Large intestine (tissue), 3 donors: ENCODE results near the gene GRIN2A. TPM values are rescaled to one million over a fixed set of nuclear protein-coding genes. Genes with fewer than 3 reads are reported as not detected.

Experiments used
- DNase-seq, 2 donors: peaks; one replicate each; pipeline versions ENCODE4 v3.0.0 to v3.0.0-alpha.2; 2013
- H3K27ac ChIP-seq: one replicate; pipeline ENCODE4 v1.5.1; 2013; ENCODE audit warnings: low read length
- H3K27me3 ChIP-seq: 2 replicates; pipeline ENCODE4 v1.6.1; 2013; ENCODE audit warnings: low read length; ENCODE audit not compliant: control insufficient read depth, insufficient read depth
- H3K36me3 ChIP-seq: 2 replicates; pipeline ENCODE4 v1.6.1; 2013; ENCODE audit warnings: low read length; ENCODE audit not compliant: control insufficient read depth, insufficient read depth
- H3K4me1 ChIP-seq: one replicate; pipeline ENCODE4 v1.6.1; 2013; ENCODE audit warnings: low read length; ENCODE audit not compliant: control insufficient read depth, insufficient read depth
- H3K4me3 ChIP-seq: one replicate; pipeline ENCODE4 v1.5.1; 2013; ENCODE audit warnings: low read length
- H3K9me3 ChIP-seq: one replicate; pipeline ENCODE4 v1.6.1; 2013; ENCODE audit warnings: mild to moderate bottlenecking, low read depth, low read length, moderate library complexity; ENCODE audit not compliant: control insufficient read depth
- WGBS: methylation state at CpG from one replicate; pipeline ENCODE4 v1.1.5; 2013; ENCODE audit warnings: low lambda C conversion rate; ENCODE audit not compliant: insufficient coverage; 5-methylcytosine and 5-hydroxymethylcytosine counted together
- polyA plus RNA-seq: library from polyadenylated mRNA; unstranded; fragments of 120-200 nt; gene quantifications from one replicate; pipeline ENCODE4 v1.2.1, GENCODE V29; 2013

Gene GRIN2A
- polyA plus RNA-seq, 1 donor: 0.10 TPM

- Histone ChIP-seq H3K4me1 (no peaks in the 10 kb centered on the region), H3K27ac (no peak overlapping the region), H3K9me3 (no peaks in the 10 kb centered on the region), H3K36me3 (no peaks in the 10 kb centered on the region), H3K27me3 (peaks cover 18% of the 10 kb centered on the region), H3K4me3 (no peak overlapping the region)
- DNase-seq: no peak
- no CpG with 5 or more reads among the region's 4 CpGs for WGBS
Measured at GRCh38 chr16:10037751-10038150, 144.5 kb downstream of the GRIN2A start.

GRCh38 chr16:10036956-10037355, 145.3 kb downstream of the GRIN2A start:
- Histone ChIP-seq H3K4me1 (no peaks in the 10 kb centered on the region), H3K27me3 (peaks cover 18% of the 10 kb centered on the region), H3K27ac (no peak overlapping the region), H3K4me3 (no peak overlapping the region), H3K36me3 (no peaks in the 10 kb centered on the region), H3K9me3 (no peaks in the 10 kb centered on the region)
- 87% methylated on average over 3 of the region's 7 CpGs for WGBS
- DNase-seq: no peak

GRCh38 chr16:10033556-10033955, 148.7 kb downstream of the GRIN2A start:
- DNase-seq: no peak
- Histone ChIP-seq H3K9me3 (no peaks in the 10 kb centered on the region), H3K27me3 (peaks cover 9% of the 10 kb centered on the region), H3K4me3 (no peak overlapping the region), H3K4me1 (no peaks in the 10 kb centered on the region), H3K36me3 (no peaks in the 10 kb centered on the region), H3K27ac (no peak overlapping the region)
- 80% methylated on average over 1 of the region's 5 CpGs for WGBS

DNA sequence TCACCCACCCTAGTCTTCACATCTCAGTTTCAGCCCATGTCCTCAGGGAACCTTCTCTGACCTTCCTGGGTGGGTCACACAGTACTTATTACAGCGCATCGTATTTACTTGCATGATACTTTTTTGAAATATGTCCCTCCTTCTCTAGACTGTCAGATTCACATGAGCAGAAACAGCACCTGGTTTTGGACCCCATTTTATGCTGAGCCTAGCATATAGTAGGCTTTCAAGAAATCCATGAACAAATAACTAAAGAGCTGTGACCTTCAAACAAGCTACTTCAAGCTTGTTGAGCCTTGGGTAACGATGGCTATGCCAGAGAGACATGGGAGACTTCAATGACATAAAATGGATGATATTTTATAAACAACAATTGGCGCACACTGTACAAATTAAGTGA, 150.3 kb downstream of the GRIN2A start:
- no peaks in the 10 kb centered on the region for H3K4me1 ChIP-seq
- 90% methylated on average over 2 of the region's 4 CpGs for WGBS

GRCh38 chr16:10031473-10031872, 150.8 kb downstream of the GRIN2A start:
- H3K27me3 ChIP-seq: no peaks in the 10 kb centered on the region
- no peak overlapping the region for H3K27ac ChIP-seq
- H3K4me3 ChIP-seq: no peak overlapping the region
- H3K4me1 ChIP-seq: no peaks in the 10 kb centered on the region
- H3K9me3 ChIP-seq: no peaks in the 10 kb centered on the region
- no CpG with 5 or more reads among the region's 7 CpGs for WGBS
- no peak for DNase-seq
- no peaks in the 10 kb centered on the region for H3K36me3 ChIP-seq

More for the DNA sequence above, 150.3 kb downstream of the GRIN2A start:
- Histone ChIP-seq H3K4me3 (no peak overlapping the region), H3K36me3 (no peaks in the 10 kb centered on the region), H3K9me3 (no peaks in the 10 kb centered on the region), H3K27ac (no peak overlapping the region), H3K27me3 (no peaks in the 10 kb centered on the region)
- no peak for DNase-seq

- H3K27ac ChIP-seq: no peak overlapping the region
- no peak for DNase-seq
- no peaks in the 10 kb centered on the region for H3K36me3 ChIP-seq
- H3K4me3 ChIP-seq: no peak overlapping the region
- no peaks in the 10 kb centered on the region for H3K27me3 ChIP-seq
- no peaks in the 10 kb centered on the region for H3K9me3 ChIP-seq
- no peaks in the 10 kb centered on the region for H3K4me1 ChIP-seq
Measured at GRCh38 chr16:10028644-10029043, 153.6 kb downstream of the GRIN2A start.

GRCh38 chr16:10027553-10027952, 154.7 kb downstream of the GRIN2A start:
- Histone ChIP-seq H3K27me3 (no peaks in the 10 kb centered on the region), H3K36me3 (no peaks in the 10 kb centered on the region), H3K4me3 (no peak overlapping the region), H3K4me1 (no peaks in the 10 kb centered on the region), H3K27ac (no peak overlapping the region), H3K9me3 (no peaks in the 10 kb centered on the region)
- no peak for DNase-seq
- no CpG with 5 or more reads among the region's 8 CpGs for WGBS

DNA sequence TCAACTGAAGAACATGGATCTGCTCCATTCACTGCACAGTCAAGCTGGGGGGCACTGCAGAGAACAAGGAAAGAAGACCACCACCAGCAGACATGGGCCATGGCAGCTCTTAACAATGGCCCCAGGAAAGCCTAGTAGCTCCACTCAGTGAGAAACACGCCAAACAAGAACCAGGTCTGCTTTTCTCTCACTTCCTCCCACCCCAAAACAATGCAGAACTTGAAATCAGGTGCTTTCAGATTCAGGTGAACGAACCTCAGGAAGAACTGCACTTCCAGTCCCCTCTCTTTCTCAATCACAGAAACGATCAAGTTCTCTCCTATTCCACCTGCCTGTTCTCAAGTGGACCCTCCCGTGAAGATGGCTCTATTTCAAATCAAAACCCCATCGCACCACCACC, 155.6 kb downstream of the GRIN2A start:
- no peaks in the 10 kb centered on the region for H3K9me3 ChIP-seq
- no peak overlapping the region for H3K27ac ChIP-seq
- no peaks in the 10 kb centered on the region for H3K4me1 ChIP-seq
- DNase-seq: no peak
- no peaks in the 10 kb centered on the region for H3K27me3 ChIP-seq
- WGBS: 100% methylated on average over 1 of the region's 5 CpGs
- no peak overlapping the region for H3K4me3 ChIP-seq
- H3K36me3 ChIP-seq: no peaks in the 10 kb centered on the region

DNA sequence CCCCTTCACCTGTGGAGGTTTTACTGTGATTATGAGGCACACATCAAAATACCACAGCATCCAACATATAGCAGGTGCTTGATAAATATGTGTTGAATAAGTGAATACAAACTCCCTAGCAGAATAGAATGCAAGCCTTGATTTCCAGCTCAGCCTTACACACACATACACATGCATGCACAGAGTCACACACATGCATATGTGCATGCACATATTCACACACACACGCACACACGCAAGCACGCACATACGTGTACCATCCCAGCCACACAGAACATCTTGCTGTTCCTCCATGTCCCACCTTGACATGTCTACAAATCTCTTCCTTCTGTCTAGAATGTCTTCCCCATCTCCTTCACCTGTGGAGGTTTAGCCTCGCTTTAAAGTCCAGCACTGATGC, 160.1 kb downstream of the GRIN2A start:
- H3K4me1 ChIP-seq: no peaks in the 10 kb centered on the region
- no peak overlapping the region for H3K27ac ChIP-seq
- WGBS: 87% methylated on average over 3 of the region's 5 CpGs
- H3K4me3 ChIP-seq: no peak overlapping the region
- no peaks in the 10 kb centered on the region for H3K9me3 ChIP-seq
- no peak for DNase-seq
- no peaks in the 10 kb centered on the region for H3K36me3 ChIP-seq
- H3K27me3 ChIP-seq: no peaks in the 10 kb centered on the region

DNA sequence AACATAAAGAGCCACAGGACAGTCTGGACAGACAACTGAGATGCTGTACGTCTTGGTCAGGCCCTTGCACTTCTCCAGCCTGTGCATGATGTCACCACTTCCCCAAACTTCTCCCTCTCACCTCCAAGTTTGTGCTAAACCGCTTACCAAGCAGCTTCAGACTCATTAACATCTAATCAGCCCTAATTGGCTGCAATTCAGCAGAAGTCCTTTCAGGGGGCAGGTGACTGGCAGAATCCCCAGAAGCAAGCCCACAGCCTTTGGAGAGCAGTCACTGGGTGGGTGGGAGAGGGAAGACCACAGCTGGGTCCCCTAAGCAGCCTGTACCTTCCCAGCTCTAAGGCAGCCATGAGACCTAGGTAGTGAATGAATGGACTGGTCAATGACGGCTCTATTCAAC, 161.4 kb downstream of the GRIN2A start:
- H3K4me3 ChIP-seq: no peak overlapping the region
- H3K36me3 ChIP-seq: no peaks in the 10 kb centered on the region
- H3K9me3 ChIP-seq: no peaks in the 10 kb centered on the region
- H3K27ac ChIP-seq: no peak overlapping the region
- no peak for DNase-seq
- H3K4me1 ChIP-seq: no peaks in the 10 kb centered on the region
- WGBS: 80% methylated on average over 1 of the region's 3 CpGs
- H3K27me3 ChIP-seq: no peaks in the 10 kb centered on the region

DNA sequence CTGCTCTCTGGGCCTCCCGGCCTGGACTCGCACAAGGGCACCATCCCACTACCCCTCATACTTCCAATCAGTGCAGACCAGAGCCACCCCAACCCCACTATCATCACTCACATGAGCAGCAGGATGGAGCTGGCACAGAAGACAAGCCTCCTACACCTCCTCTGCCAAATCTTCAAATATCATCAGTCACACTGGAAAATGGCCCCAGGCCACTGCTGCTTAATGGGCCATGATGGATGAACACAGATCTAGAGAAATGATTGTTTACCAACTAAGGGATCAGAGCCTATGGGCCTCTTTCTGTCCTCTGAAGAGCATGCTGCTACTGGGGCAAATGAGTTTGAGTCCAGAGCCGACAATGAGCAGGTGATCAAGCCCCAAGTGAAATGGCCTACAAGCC, 165.5 kb downstream of the GRIN2A start:
- Histone ChIP-seq H3K4me3 (no peak overlapping the region), H3K36me3 (no peaks in the 10 kb centered on the region), H3K27me3 (no peaks in the 10 kb centered on the region), H3K4me1 (no peaks in the 10 kb centered on the region), H3K27ac (no peak overlapping the region), H3K9me3 (no peaks in the 10 kb centered on the region)
- no CpG with 5 or more reads among the region's 3 CpGs for WGBS
- no peak for DNase-seq
